Activated T-cell treated with anti-CD3 and anti-CD28 coated beads, Interleukin-2, amount 50 U/mL, for 72 hours (primary cell): ENCODE data around the gene THAP2. TPM values are rescaled to one million over a fixed set of nuclear protein-coding genes. Genes with fewer than 3 reads are reported as not detected.

Experiments
- ATAC-seq, 2 donors: fragments of 150-1000 bp; cut with Tn5 transposase; replicated peaks in 1 of 2; 2 replicates each; pipeline ENCODE4 v1.10.0; 2021; ENCODE audit warnings: moderate library complexity in 2 of 2, mild to moderate bottlenecking in 1 of 2
- DNase-seq, 2 donors: peaks; one replicate each; pipeline ENCODE4 v3.0.0; 2021 to 2022; ENCODE audit warnings: mixed read lengths in 1 of 2
- H3K27ac Mint-ChIP-seq: one replicate; pipeline ENCODE4 v1.8.0; 2022; ENCODE audit warnings: mild to moderate bottlenecking, moderate library complexity, mixed read lengths
- H3K27me3 Mint-ChIP-seq: one replicate; pipeline ENCODE4 v1.8.0; 2022; ENCODE audit warnings: low read depth, mixed read lengths
- H3K36me3 Mint-ChIP-seq, 2 donors: one replicate each; pipeline ENCODE4 v1.8.0; 2022; ENCODE audit warnings: mixed read lengths in 2 of 2, mild to moderate bottlenecking in 1 of 2; ENCODE audit not compliant: insufficient read depth in 2 of 2
- H3K4me1 Mint-ChIP-seq: one replicate; pipeline ENCODE4 v1.8.0; 2022; ENCODE audit warnings: low read depth, mixed read lengths
- H3K4me3 Mint-ChIP-seq, 2 donors: one replicate each; pipeline ENCODE4 v1.8.0; 2022; ENCODE audit warnings: mild to moderate bottlenecking in 2 of 2, mixed read lengths in 2 of 2, moderate library complexity in 2 of 2
- H3K9me3 Mint-ChIP-seq, 2 donors: one replicate each; pipeline ENCODE4 v1.8.0; 2022; ENCODE audit warnings: mixed read lengths in 2 of 2
- total RNA-seq, 2 donors: library from RNA; stranded (reverse); gene quantifications; one replicate each; pipeline ENCODE4 v1.2.3, GENCODE V29; 2022

Gene THAP2
- total RNA-seq, 2 donors from 2014 or later = 13.8 to 15.1 TPM

GRCh38 chr12:71646512-71646911, 17.6 kb upstream of the THAP2 start:
- H3K4me3 Mint-ChIP-seq = no peak overlapping the region
- H3K27me3 Mint-ChIP-seq = no peaks in the 10 kb centered on the region
- H3K9me3 Mint-ChIP-seq = no peaks in the 10 kb centered on the region
- H3K27ac Mint-ChIP-seq = no peak overlapping the region
- peaks cover 12 to 41% of the 10 kb centered on the region in 2 donors for H3K36me3 Mint-ChIP-seq
- no peak for ATAC-seq
- DNase-seq = no peak
- peaks cover 44% of the 10 kb centered on the region for H3K4me1 Mint-ChIP-seq

- no peaks in the 10 kb centered on the region for H3K9me3 Mint-ChIP-seq
- no peak overlapping the region for H3K27ac Mint-ChIP-seq
- peaks cover 27% of the 10 kb centered on the region for H3K4me1 Mint-ChIP-seq
- ATAC-seq (no peak), DNase-seq (no peak)
- no peak overlapping the region for H3K4me3 Mint-ChIP-seq
- peaks cover 12 to 31% of the 10 kb centered on the region in 2 donors for H3K36me3 Mint-ChIP-seq
- H3K27me3 Mint-ChIP-seq = no peaks in the 10 kb centered on the region
Measured at GRCh38 chr12:71648537-71648936, 15.6 kb upstream of the THAP2 start.

DNA sequence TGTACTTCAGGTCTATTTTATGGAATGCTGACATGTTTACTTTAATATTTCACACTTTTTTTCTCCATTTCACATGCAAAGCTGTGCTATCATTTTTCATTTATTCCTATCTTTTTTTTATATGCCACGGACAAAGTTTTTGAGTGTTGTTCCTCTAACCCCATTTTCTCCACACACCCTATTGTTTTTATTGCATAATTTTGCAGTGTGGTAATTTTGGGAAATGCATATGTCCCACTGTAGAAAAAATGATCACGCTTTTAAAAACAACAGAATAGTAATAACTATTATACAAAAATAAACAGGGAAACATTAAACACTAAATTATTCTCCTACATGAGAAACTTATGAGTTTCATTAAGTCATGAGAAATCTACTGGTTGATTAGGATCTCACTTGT, 14.7 kb upstream of the THAP2 start:
- peak overlapping the region; percentile 38 for H3K27ac Mint-ChIP-seq
- no peak for ATAC-seq

DNA sequence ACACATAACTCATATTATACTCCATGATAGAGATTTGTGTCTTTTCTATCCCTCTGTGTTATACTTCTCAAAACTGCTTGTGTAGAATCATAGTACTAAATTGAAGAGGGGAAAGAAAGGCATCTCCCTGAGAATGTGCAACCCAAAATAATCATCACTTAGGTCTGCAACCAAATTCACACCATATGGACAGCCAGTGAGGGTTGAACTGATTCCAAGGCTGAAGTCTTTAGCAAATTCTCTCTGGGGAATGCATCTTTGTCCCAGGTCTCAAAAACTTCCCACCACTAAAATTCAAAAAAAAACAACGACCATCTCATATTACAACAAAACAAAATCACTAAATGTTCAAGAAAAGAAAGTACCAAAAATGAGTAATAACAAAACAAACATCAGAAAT, 11.4 kb upstream of the THAP2 start:
- no peak overlapping the region for H3K4me3 Mint-ChIP-seq
- H3K27me3 Mint-ChIP-seq = no peaks in the 10 kb centered on the region
- peaks cover 7 to 9% of the 10 kb centered on the region in 2 donors for H3K36me3 Mint-ChIP-seq
- no peak for ATAC-seq
- DNase-seq = no peak
- peaks cover 0 to 1% of the 10 kb centered on the region in 2 donors for H3K9me3 Mint-ChIP-seq
- peaks cover 36% of the 10 kb centered on the region for H3K4me1 Mint-ChIP-seq
- H3K27ac Mint-ChIP-seq = no peak overlapping the region

More for the DNA sequence above, 14.7 kb upstream of the THAP2 start:
- no peak for DNase-seq
- H3K4me3 Mint-ChIP-seq = no peak overlapping the region
- peaks cover 0 to under 1% of the 10 kb centered on the region in 2 donors for H3K9me3 Mint-ChIP-seq
- H3K27me3 Mint-ChIP-seq = no peaks in the 10 kb centered on the region
- H3K4me1 Mint-ChIP-seq = peaks cover 21% of the 10 kb centered on the region
- H3K36me3 Mint-ChIP-seq = peaks cover 12 to 22% of the 10 kb centered on the region in 2 donors

GRCh38 chr12:71653137-71653536, 11.0 kb upstream of the THAP2 start:
- H3K9me3 Mint-ChIP-seq = peaks cover 0 to 1% of the 10 kb centered on the region in 2 donors
- DNase-seq = no peak
- ATAC-seq = no peak
- no peak overlapping the region for H3K27ac Mint-ChIP-seq
- H3K4me1 Mint-ChIP-seq = peaks cover 40% of the 10 kb centered on the region
- no peaks in the 10 kb centered on the region for H3K27me3 Mint-ChIP-seq
- H3K36me3 Mint-ChIP-seq = peaks cover 9 to 10% of the 10 kb centered on the region in 2 donors
- H3K4me3 Mint-ChIP-seq = no peak overlapping the region

GRCh38 chr12:71654200-71654599, 9.9 kb upstream of the THAP2 start:
- Mint-ChIP-seq H3K4me3 (peak overlapping the region; percentile 38 to 64), H3K4me1 (peaks cover 48% of the 10 kb centered on the region), H3K27ac (peak overlapping the region; percentile 88), H3K36me3 (peaks cover 13% of the 10 kb centered on the region in 2 donors), H3K9me3 (peaks cover 0 to 1% of the 10 kb centered on the region in 2 donors), H3K27me3 (no peaks in the 10 kb centered on the region)
- ATAC-seq (no peak), DNase-seq (no peak)

DNA sequence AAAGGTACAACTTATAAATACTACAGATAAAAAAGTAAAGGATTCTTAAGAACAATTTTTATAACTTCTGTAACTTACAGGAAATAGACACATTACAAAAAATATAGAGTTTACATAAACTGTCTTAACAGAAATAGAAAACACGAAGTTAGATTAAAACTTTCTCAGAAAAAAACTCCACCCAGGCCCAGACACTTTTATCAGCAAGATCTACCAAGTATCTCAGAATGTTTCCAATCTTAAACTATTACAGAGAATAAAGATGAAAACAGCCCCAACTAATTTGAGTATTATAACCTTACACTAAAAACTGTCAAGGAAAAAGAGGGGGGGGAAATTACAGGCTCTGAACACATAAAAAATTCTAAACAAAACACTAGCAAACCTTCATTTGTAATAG, 8.6 kb upstream of the THAP2 start:
- ATAC-seq (no peak), DNase-seq (no peak)
- Mint-ChIP-seq H3K36me3 (peaks cover 14 to 20% of the 10 kb centered on the region in 2 donors), H3K27ac (peak overlapping the region; percentile 74), H3K27me3 (no peaks in the 10 kb centered on the region), H3K9me3 (peaks cover 0 to 1% of the 10 kb centered on the region in 2 donors), H3K4me1 (peaks cover 47% of the 10 kb centered on the region), H3K4me3 (peak overlapping the region; percentile 51 to 64)

- DNase-seq = no peak
- peaks cover 47% of the 10 kb centered on the region for H3K4me1 Mint-ChIP-seq
- H3K36me3 Mint-ChIP-seq = peaks cover 12 to 20% of the 10 kb centered on the region in 2 donors
- H3K9me3 Mint-ChIP-seq = peaks cover 0 to 1% of the 10 kb centered on the region in 2 donors
- H3K27ac Mint-ChIP-seq = peak overlapping the region; percentile 74
- no peaks in the 10 kb centered on the region for H3K27me3 Mint-ChIP-seq
- no peak for ATAC-seq
- H3K4me3 Mint-ChIP-seq = peak overlapping the region; percentile 51 to 64
Measured at GRCh38 chr12:71655907-71656306, 8.2 kb upstream of the THAP2 start.

DNA sequence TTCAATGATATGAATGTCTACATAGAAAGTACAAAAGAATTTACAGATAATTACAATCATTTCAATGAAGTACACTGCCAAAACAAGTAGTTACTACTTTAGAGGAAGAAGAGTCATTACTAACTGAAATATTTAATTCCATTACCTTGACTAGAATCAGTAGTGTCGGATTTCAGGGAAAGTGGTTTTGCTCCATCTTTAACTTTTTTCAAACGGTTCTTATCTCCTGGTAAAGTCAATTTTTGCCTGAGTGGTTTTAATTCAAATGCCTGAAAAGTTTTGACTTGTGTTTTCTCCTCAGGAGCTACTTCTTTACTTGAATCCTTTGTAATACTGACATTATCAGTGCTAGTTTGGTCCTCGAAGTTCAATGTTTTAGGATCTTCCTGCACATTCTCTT, 7.4 kb upstream of the THAP2 start:
- peaks cover 12 to 22% of the 10 kb centered on the region in 2 donors for H3K36me3 Mint-ChIP-seq
- DNase-seq (no peak), ATAC-seq (no peak)
- peaks cover 0 to 1% of the 10 kb centered on the region in 2 donors for H3K9me3 Mint-ChIP-seq
- no peak overlapping the region for H3K27ac Mint-ChIP-seq
- peaks cover 50% of the 10 kb centered on the region for H3K4me1 Mint-ChIP-seq
- H3K27me3 Mint-ChIP-seq = no peaks in the 10 kb centered on the region
- H3K4me3 Mint-ChIP-seq = peak overlapping the region in 1 of 2 donors; percentile 27

DNA sequence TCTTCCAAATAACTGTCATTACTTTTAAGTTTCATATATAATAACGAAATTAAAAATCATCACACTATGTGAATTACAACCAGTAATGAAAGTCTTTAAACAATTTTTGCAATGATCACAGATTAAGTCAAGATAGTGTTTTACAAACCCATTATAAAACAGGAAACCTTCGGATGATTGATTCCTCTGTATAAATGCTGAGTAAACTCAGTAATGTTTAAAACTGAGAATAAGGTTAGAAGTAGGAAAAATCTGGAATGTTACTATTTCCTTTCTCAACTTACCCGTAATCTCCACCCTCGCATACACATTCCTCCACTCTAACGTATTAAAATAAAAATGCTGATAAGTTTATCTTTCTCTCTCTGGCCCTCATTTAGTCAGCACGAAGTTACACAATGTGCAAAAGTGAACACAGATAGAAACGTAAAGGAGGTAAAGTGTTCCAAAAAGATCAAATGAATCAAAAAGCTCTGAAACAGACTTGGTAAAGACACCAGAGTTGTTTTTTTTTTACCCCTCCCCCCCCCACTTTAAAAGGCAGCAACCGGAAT, 2.0 kb upstream of the THAP2 start:
- peaks cover 14 to 35% of the 10 kb centered on the region in 2 donors for H3K36me3 Mint-ChIP-seq

DNA sequence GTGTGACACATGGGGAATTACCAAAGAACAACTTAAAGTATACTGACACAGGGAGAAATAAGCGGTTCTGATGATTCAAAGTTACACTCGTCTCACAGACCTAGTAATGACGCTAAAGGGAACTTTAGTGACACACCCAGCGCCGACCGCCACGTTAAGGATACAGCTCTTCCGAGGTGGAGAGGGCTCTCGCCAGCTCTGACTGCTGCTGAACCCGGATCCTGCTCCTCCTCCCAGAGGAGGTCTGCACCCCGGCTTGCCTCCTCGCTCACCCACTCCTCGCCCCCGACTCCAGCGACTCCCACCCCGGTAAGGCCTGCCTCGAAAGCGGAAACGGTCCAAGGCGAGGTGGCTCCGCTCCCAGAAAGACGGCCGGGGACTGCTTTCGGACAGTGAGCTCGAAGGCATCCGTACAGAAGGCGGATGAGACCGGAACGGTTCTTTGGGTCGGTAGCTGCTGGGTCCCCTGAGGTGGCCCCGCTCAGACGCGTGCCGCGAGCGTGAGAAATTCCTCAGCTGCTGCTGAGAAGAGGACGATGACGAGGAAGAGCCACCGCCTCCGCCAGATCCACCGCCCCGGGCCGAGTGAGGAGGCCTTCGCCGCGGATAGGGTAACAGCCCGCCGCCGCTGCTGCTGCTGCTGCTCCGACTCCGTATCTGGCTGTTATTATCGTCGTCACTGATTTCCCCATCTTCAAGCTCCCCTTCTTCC, 1.1 kb upstream of the THAP2 start:
- H3K36me3 Mint-ChIP-seq = peaks cover 14 to 35% of the 10 kb centered on the region in 2 donors
- DNase-seq (peak; percentile 73 to 86), ATAC-seq (peak; percentile 62 to 69)
- no peaks in the 10 kb centered on the region for H3K27me3 Mint-ChIP-seq
- peak overlapping the region; percentile 95 to 99 for H3K4me3 Mint-ChIP-seq
- peak overlapping the region; percentile 99 for H3K27ac Mint-ChIP-seq
- H3K4me1 Mint-ChIP-seq = peaks cover 52% of the 10 kb centered on the region
- peaks cover 0 to 4% of the 10 kb centered on the region in 2 donors for H3K9me3 Mint-ChIP-seq

More for the DNA sequence above, 2.0 kb upstream of the THAP2 start:
- Mint-ChIP-seq H3K27me3 (no peaks in the 10 kb centered on the region), H3K4me3 (peak overlapping the region; percentile 95 to 99), H3K4me1 (peaks cover 54% of the 10 kb centered on the region), H3K9me3 (peaks cover 0 to 1% of the 10 kb centered on the region in 2 donors), H3K27ac (peak overlapping the region; percentile 99)
- no peak for DNase-seq
- no peak for ATAC-seq

- peaks cover 10 to 26% of the 10 kb centered on the region in 2 donors for H3K36me3 Mint-ChIP-seq
- DNase-seq (no peak), ATAC-seq (no peak)
- H3K9me3 Mint-ChIP-seq = peaks cover 0 to 4% of the 10 kb centered on the region in 2 donors
- H3K27me3 Mint-ChIP-seq = no peaks in the 10 kb centered on the region
- H3K4me1 Mint-ChIP-seq = peaks cover 39% of the 10 kb centered on the region
- peak overlapping the region; percentile 99 for H3K27ac Mint-ChIP-seq
- peak overlapping the region; percentile 95 to 99 for H3K4me3 Mint-ChIP-seq
Measured at GRCh38 chr12:71664411-71665089, 449 bp downstream of the THAP2 start.

- Mint-ChIP-seq H3K27me3 (no peaks in the 10 kb centered on the region), H3K4me3 (peak overlapping the region; percentile 95 to 99), H3K27ac (peak overlapping the region; percentile 99), H3K4me1 (peaks cover 36% of the 10 kb centered on the region), H3K36me3 (peaks cover 10 to 24% of the 10 kb centered on the region in 2 donors), H3K9me3 (peaks cover 0 to 4% of the 10 kb centered on the region in 2 donors)
- DNase-seq (no peak), ATAC-seq (no peak)
Measured at GRCh38 chr12:71665090-71665463, 976 bp downstream of the THAP2 start.
